Urothelium cell line (cell line): ENCODE measurements around the gene CYSTM1.

ENCODE experiments used
- DNase-seq: peaks from one replicate; pipeline ENCODE4 v3.0.0; 2011; ENCODE audit warnings: low spot score, mixed read lengths
- FAIRE-seq: peaks from 2 replicates; lab custom pipeline; 2011; peaks lifted over from hg19 to GRCh38; lab: Jason Lieb, UNC

The CYSTM1 gene

DNA sequence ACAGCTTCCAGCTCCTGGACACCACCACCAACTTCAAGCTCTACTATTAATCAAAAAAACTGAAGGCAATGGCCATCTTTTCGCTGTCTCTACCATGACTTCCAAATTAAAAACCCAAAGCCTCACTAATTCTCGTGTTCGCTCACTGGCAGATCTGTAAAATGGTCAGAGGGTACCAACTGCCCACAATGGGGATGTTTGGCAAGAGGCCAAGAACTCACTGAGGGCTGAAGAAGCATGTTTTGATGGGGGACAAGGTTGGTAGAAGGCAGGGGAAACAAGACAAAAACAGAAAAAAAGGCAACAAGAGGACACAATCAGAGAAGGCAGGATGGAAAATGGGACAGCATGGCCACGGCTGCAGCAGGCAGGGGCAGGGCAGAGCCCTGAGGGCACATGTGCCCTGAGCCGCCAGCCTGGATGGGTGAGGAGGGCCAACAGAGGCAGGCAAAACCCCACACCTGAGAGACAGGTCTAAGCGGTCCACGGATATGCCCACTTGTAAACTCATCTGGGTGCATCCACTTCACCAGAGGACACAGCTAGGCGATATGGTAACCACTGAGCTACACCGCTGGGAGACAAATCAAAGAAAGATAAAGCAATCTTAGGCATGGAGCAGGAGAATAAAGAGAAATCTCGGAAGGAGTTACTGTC lies 77.6 kb downstream of the CYSTM1 start:
- FAIRE-seq (no peak), DNase-seq (no peak)

DNA sequence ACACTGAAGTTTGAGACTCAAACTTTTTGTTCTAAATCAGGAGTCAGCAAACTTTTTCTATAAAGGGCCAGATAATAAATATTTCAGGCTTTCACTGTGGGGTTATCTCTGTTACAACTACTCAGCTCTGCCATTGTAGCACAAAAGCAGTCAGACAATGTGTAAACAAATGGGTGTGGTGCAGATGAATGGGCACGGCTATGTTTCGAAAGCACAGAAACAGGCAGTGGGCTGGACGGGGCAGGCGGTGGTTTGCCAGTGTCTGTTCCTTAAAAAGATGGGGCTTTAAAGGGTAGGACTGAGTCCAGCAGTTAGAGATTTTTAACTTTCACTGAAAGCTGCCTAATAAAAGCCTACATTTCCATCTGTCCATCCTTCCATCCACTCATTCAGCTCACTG lies 79.0 kb downstream of the CYSTM1 start:
- FAIRE-seq, result no peak

DNA sequence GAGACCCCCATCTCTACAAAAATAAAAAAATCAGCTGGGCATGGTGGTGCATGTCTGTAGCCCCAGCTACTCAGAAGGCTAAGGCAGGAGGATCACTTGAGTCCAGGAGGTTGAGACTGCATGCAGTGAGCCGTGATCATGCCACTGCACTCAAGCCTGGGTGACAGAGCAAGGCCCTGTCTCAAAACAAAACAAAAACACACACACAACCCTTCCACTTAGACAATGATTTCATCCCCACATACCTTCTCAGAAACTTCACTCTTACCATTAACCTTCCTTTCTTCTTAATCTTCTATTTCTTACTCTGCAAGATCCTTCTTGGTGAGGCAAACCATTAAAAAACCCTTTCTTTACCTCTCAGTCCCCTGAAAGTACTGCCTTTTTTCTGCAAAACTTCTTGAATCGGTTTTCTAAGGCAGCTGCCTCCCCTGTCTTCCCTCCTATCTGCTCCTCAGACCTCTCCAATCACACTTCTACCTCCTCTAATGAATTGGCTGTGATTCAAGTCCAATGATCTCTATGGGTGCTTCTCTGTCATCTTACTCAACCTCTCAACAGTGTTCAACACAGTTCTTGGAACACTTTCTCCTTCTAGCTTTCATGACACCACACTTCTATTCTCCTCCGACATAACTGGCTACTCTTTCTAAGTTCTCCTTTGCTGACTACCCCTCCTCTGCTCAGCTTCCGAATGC lies 80.6 kb downstream of the CYSTM1 start:
- DNase-seq (no peak), FAIRE-seq (no peak)

More for the DNA sequence above, 79.0 kb downstream of the CYSTM1 start:
- DNase-seq, result no peak

DNA sequence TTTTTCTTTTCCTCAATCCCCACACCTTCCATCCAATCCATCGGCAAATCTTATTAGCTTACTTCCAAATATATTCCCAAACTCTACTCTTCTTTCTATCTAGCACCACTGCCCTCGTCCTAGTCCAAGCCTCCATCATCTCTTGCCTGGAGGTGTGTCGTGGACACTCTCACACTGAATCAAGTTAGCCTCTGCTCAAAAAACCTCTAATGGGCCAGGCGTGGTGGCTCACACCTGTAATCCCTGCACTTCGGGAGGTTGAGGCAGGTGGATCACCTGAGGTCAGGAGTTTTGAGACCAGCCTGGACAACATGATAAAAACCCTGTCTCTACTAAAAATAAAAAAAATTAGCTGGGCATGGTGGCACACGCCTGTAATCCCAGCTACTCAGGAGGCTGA lies 81.7 kb downstream of the CYSTM1 start:
- FAIRE-seq (no peak), DNase-seq (no peak)

DNA sequence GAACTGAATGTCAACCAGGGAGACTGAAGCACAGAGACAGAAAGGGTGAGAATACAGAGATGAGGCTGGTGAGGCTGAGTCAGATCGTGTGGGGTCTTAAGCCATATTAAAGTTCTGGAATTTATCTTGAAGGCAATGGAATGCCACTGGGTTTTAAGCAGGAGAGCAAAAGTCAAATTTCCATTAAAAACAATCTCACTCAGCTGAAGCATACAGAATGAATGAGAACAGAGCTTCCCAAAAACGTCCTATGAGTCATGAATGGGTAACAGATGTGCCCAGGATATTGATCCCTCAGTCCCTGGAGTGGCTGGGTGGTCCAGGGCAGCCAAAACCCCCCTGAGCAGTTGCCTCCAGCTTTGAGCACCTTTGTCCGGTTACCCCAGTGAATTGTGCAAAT lies 83.0 kb downstream of the CYSTM1 start:
- FAIRE-seq (no peak), DNase-seq (no peak)

DNA sequence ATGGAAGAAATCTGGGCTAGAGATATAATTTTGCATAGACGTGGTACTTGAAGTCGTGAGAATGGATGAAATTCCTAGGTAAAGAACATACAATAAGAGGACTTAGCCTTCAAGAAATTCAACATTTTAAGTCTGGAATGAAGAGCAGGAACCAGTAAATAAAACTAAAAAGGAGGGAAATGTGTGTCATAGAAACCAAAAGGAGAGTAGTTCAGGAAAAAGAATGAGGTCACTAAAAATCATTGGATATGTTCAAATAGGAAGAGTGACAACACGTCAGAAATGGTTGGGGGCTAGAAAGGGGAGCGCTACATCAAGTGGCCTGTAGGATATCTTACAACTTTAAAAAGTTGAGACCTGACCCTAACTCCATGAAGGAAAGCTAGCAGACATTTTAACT lies 83.9 kb downstream of the CYSTM1 start:
- FAIRE-seq, result no peak
- DNase-seq, result no peak

DNA sequence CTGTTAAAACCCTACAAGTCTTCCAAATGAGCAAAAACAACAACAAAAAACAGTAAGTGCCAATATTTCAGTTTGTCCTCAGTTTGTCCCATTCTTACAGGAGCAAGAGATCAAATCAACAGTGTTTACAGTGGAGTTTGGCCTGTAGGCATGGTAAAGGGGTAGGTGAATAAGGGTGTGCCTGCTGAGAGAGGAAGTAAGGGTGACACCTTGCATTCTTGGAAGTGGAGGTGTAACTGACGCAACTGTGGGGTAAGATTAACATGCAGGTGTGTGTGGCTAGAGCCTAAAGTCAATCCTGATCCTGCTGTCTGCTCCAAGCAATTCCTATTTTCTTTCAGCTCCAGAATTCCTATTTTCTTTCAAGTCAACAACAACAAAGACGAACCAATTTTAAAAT lies 84.5 kb downstream of the CYSTM1 start:
- DNase-seq, result no peak
- no peak for FAIRE-seq

DNA sequence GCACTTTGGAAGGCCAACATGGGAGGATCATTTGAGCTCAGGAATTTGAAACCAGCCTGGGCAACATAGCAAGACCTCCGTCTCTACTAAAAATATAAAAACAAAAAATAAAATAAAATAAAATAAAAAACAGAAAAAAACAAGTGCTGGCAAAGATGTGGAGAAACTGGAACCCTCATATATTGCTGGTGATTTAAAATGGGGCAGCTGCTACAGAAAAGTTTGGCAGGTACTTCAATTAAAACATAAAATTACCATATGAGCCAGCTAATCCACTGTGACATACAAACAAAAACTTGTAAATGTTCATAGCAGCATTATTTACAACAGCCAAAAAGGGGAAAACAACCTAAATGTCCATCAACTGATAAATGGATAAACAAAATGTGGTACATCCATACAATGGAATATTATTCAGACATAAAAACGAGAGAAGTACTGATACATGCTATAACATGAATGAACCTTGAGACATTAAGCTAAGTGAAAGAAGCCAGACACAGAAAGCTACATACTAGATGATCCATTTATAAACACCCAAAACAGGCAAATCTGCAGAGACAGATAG lies 85.2 kb downstream of the CYSTM1 start:
- FAIRE-seq (no peak), DNase-seq (no peak)

DNA sequence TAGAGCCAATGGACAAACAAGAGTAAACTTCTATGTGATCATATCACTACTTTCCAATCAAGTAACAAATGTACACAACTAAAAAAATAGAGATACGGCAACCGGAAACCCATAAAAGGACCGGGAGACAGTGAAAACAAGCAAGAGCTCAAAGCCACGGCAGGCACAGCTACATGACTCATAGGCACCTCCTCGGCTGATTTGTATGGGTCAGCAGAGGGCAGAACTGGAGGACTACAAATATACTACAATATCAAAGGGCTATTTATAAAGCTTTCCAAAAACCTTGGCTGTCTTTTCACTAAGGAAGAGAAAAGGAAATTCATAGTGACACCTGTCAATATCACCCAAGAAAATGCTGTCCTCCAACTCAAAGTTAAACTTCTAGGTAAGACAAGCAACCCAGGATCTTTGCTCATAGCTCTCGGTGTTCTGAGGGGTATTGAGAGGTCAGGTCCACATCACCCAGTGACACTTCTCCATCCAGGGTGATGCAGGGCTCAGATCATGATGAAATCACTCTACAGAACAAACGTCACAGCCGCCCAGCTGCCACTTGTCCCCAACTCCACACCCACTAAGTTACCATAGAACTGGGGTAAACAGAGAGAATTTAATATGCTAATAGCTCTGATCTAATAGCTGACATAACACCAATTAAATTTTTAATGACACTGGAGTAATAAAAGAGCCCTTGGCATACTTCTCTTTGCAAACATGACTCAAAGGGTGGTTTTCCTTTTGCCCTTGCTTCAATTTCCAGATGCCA lies 86.6 kb downstream of the CYSTM1 start:
- peak; percentile 84 for DNase-seq
- FAIRE-seq, result no peak

DNA sequence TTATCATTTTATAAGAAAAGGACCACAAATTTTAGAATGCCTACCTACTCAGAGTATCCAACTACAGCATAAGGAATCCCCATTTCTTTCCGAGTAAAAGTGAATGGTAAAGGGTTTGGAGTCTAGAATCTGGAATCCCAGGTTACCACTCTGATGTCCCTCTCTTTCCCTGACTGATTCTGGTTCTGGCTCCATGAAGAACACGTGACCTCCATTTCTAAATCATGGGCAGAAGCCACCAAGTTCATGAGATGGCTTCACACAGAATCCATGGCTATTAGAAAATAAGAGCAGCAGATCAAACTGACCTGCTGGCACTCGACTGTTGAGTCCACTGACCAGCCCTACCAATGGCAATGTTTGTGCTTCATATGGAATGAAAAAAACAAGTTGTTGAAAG lies 87.2 kb downstream of the CYSTM1 start:
- DNase-seq (no peak), FAIRE-seq (no peak)

DNA sequence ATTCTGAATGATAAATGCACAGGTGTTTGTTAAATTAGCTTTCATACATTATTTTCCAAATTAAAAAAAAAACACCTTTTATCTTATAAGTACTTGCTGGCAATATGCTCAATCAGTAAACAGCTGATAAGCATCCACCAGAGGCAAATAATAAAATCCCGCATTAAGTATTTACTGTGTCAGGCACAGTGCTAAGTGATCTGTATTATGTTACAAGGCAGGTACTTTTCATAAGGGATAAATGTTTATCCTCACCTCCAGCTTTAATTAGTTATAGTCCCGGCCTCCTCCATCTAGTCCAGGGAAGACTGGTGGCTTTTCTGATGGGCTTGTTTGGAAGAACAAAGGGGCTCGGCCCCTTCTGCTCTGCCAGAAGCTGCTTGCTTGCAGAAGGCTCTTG lies 87.9 kb downstream of the CYSTM1 start:
- DNase-seq (no peak), FAIRE-seq (no peak)

DNA sequence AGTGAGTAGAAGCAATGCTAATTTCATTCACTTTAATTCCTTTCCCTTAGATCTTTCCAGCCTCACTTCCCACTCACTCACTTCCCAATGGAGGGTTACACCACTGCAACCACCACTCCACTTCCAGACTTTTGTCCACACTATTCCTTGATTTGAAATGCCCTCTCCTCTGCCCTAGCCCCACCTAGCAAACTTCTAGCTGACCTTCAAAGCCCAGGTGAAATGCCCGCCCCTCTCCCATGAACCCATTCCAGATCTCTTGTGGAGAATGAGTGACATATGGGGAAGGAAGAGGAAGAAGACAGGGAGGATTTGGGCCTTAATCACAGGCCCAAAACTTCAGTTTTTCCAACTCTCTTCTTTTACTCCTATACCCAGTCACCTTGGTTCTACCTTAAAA lies 90.9 kb downstream of the CYSTM1 start:
- FAIRE-seq (no peak), DNase-seq (no peak)

DNA sequence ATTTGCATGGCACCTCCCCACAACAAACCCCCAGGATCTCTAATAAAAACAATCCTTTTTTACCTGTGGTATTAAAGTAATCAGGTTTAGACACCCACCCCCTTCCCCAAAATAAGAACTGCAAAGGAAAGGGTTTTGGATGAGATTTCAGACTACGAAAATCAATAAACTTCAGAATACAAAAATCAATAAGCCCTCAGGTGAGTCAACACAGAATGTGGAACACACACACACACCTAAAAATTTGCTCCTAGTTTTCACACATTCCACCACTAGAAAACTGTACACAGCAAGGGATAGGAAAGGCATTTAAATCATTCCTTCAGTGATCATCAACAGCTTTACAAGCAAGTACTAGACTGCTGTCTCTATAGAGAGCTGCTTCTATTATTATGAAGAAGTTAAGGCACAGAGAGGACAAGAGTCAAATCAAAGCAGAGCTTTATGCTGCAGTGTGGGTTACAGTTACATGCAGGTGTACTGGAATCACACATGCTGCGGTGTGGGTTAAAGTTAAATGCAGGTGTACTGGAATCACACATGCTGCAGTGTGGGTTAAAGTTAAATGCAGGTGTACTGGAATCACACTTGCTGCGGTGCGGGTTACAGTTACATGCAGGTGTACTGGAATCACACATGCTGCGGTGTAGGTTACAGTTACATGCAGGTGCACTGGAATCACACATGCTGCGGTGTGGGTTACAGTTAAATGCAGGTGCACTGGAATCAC lies 91.6 kb downstream of the CYSTM1 start:
- FAIRE-seq (no peak), DNase-seq (no peak)

DNA sequence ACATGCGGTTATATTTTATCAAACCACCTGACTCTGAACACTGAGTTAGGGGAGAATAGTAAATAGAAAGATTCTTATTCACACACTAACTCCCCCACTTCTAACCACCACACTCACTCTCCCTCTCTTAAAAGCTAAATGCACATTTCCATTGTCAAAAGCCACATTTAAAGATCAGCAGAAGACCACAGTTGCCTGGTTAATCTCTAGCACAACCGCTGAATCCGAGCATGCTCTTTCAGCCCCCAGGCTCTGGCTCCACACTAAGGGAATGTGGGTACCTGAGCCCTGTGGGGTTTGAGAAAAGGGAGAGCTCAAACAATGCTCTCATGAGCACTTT lies 92.2 kb downstream of the CYSTM1 start:
- FAIRE-seq, result no peak
- no peak for DNase-seq

DNA sequence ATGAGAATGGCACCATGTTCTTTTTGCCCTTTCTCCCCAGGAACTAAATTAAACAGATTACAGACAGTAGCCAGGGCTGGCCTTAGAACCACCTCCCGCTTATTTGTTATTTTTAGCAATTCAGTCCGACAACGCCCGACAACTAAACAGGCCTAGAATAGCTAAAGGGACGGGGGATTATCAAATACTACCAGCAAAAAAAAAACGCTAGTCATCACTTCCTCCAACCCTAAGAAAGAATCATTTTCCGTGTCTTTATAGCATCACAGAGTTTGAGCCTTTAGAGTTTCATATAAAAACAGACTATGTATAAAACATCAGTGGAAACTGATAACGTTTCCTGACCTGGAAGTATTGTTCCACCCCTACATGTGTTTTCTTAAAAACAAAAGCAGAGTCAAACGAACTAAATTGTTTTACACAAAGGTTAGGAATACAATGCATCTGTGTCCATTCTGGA lies 92.6 kb downstream of the CYSTM1 start:
- DNase-seq (no peak), FAIRE-seq (no peak)

DNA sequence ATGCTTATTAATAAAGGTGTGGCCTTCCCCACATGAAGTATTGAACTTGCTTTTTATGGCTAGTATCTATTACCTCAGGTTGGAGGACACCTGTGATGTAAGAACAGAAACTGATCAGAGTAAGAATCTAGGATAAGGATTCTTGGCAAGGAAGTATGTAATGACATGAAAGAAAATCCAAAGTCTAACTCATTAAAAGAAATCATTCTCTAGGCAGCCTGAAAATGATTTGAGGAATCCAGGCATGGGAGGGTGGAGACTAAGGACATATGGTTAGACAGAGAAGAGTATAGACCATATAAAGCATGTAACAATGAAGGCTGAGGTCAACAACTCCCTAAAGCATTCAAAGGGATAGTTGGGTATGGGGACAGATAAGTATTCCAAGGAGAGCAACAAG lies 95.0 kb downstream of the CYSTM1 start:
- DNase-seq (no peak), FAIRE-seq (no peak)

DNA sequence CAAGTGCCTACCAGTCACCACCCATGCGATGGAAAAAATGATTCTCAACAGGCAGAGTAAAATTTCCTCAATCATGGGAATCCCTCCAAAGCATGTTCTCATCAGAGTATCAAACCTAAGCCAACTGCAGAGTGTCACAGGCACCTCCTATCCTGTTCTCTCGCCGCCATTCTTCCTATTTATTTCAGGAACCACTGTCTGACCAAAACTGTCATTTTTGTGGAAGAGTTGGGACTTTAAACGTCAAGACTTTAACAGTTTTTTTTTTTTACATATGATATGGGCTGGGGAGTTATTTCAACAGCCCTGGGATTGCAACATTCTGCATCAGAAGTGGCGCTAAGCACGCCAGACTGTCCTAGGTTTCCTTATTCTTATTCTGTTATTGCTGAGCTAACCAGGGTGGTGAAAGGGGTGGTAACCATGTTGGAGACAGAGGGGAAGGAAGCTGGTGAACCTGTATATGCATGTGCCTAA lies 98.5 kb downstream of the CYSTM1 start:
- DNase-seq, result no peak
- FAIRE-seq, result no peak

DNA sequence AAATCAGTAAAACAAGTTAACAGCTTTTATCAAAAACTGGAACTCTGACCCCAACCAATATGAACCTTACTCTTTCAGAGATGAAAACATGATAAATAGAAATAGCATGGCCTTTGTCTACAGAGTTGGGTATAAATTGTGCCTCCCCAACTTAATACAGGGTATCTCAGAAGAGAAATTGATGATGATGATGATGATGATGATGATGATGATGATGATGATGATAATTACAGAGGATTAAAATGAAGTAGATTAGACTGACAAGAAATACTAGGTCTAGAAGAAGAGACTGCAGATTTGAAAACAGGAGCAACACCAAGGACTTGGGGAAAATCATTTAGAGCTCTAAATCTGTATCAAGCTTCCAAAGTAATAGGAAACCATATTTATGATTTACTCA lies 100.8 kb downstream of the CYSTM1 start:
- DNase-seq (no peak), FAIRE-seq (no peak)

DNA sequence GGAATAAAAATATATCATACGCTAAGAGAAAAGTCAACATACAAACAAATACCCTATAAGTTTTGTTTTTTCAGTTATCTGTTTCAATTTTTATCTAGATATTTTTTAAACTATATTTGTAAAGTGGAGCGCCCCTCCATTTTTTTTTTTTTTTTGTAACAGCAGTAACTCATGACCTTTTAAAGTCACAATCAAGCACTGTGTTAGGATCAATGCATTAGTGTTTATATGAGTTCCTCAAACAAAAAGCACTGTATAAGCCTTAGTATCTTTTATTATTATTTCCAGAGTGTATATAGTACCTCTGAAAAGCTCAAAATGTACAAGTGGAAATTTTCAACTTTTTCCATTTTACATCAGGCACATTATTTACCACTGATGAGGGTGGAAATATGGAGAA lies 107.3 kb downstream of the CYSTM1 start:
- FAIRE-seq (no peak), DNase-seq (no peak)

DNA sequence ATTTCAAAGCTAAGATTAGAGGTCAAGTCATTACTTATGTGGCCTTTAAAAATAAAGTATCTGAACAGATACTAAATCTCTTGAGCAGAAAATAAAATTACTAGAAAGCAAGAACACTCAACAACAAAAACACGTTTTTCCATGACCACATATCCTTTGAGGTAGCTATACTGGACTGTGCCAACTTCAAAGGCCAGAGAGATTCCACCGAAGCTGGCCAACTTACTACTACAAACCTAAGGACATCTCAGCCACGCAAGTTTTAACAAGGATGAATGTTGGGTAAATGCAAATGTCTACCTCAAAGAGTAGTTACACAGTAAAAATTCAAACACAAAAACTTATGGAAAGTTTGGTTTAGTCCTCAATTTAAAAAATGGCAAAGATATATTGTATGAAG lies 109.0 kb downstream of the CYSTM1 start:
- FAIRE-seq, result no peak
- no peak for DNase-seq

DNA sequence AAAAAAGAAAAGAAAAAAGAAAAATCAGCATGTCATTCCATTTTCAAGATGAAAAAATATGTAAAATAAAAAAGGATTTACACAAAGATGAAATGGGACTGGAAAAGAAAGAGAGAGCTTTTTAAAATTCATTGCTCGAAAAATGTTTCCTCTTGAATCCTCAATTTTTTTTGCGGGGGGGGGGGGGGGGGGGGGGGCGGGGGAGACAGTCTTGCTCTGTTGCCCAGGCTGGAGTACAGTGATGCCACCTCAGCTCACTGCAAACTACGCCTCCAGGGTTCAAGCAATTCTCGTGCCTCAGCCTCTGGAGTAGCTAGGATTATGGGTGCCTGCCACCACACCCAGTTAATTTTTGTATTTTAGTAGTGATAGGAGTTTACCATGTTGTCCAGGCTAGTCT lies 111.4 kb downstream of the CYSTM1 start:
- FAIRE-seq (no peak), DNase-seq (no peak)
